Activated CD4-positive, alpha-beta T cell treated with anti-CD3 and anti-CD28 coated beads for 48 hours (primary cell): ENCODE results near the gene BUD13.
A peak's percentile ranks its signal among the peaks of the same experiment; 100 is the strongest.
"Not testable (repeated sequence)": the region's sequence is repeated elsewhere in the genome, so short reads cannot be mapped to it uniquely, and the experiment has no call there.

Experiments
- DNase-seq: peaks from one replicate; pipeline ENCODE4 v3.0.0-alpha.2; 2020

Gene BUD13

GRCh38 chr11:116772443-116773202 lies at the start of gene BUD13:
Gene BUD13, minus strand, starts transcription at chr11:116772987. Its CDS starts 23 bp downstream, at chr11:116772964.
- DNase-seq = peak; percentile 96

GRCh38 chr11:116822575-116822974 lies 49.8 kb upstream of the BUD13 start:
- no peak for DNase-seq

- no peak for DNase-seq
Observed at GRCh38 chr11:116821050-116821918, 48.5 kb upstream of the BUD13 start.

- no peak for DNase-seq
Observed at GRCh38 chr11:116819049-116819448, 46.3 kb upstream of the BUD13 start.

- no peak for DNase-seq
Observed at GRCh38 chr11:116814502-116814901, 41.7 kb upstream of the BUD13 start.

- no peak for DNase-seq
Observed at GRCh38 chr11:116813781-116814471, 41.1 kb upstream of the BUD13 start.

- no peak for DNase-seq
Observed at GRCh38 chr11:116813170-116813569, 40.4 kb upstream of the BUD13 start.

GRCh38 chr11:116812109-116812508 lies 39.3 kb upstream of the BUD13 start:
- no peak for DNase-seq

- no peak for DNase-seq
Observed at GRCh38 chr11:116811194-116811593, 38.4 kb upstream of the BUD13 start.

- DNase-seq = no peak
Observed at GRCh38 chr11:116808262-116809175, 35.7 kb upstream of the BUD13 start.

- DNase-seq = no peak
Observed at GRCh38 chr11:116807601-116808261, 34.9 kb upstream of the BUD13 start.

- DNase-seq = no peak
Observed at GRCh38 chr11:116804001-116804400, 31.2 kb upstream of the BUD13 start.

GRCh38 chr11:116801662-116802061 lies 28.9 kb upstream of the BUD13 start:
- DNase-seq = not testable (repeated sequence)

- no peak for DNase-seq
Observed at GRCh38 chr11:116800610-116801009, 27.8 kb upstream of the BUD13 start.

- no peak for DNase-seq
Observed at GRCh38 chr11:116798368-116798767, 25.6 kb upstream of the BUD13 start.

- no peak for DNase-seq
Observed at GRCh38 chr11:116797816-116798215, 25.0 kb upstream of the BUD13 start.

- no peak for DNase-seq
Observed at GRCh38 chr11:116796548-116796947, 23.8 kb upstream of the BUD13 start.

GRCh38 chr11:116794851-116795250 lies 22.1 kb upstream of the BUD13 start:
- DNase-seq = no peak

- no peak for DNase-seq
Observed at GRCh38 chr11:116793772-116794097, 20.9 kb upstream of the BUD13 start.

GRCh38 chr11:116792869-116793771 lies 20.3 kb upstream of the BUD13 start:
- no peak for DNase-seq
